Measurements from ENCODE around the gene CDC42EP5. TPM values are rescaled to one million over a fixed set of nuclear protein-coding genes. Genes with fewer than 3 reads are reported as not detected.

The CDC42EP5 gene
- total RNA-seq, 2 experiments from 2014 or later = not detected

DNA sequence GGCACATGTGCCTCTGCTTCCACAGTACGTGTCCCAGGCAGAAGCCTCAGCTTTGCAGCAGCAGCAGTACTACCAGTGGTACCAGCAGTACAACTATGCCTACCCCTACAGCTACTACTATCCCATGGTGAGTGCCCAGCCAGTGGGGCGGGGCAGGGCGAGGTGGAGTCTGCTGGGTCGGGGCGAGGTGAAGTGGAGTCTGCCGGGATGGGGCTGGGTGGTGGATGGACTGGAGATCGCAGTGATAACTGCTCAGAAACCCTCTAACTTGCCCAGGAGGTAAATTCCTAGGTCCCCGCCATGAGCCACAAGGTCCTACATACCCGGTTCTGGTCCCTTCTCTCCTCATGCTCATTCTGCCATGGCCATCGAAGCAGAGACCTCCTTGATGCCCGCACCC is 20.5 kb downstream of the CDC42EP5 start:
- Histone ChIP-seq H3K9me2 (ENCODE audit: insufficient read depth, low read length) (no peaks in the 10 kb centered on the region), H2AFZ (ENCODE audit: low read length) (no peak overlapping the region), H3K27ac (ENCODE audit: low read depth, low read length, poor library complexity, severe bottlenecking) (no peak overlapping the region), H3K4me1 (ENCODE audit: insufficient read depth, low read length, poor library complexity, severe bottlenecking) (peaks cover 16% of the 10 kb centered on the region), H3K36me3 (ENCODE audit: insufficient read depth, low read length) (peaks cover 75% of the 10 kb centered on the region), H3K9me3 (ENCODE audit: low read length) (no peaks in the 10 kb centered on the region), H3K4me3 (ENCODE audit: low read depth, low read length, poor library complexity, severe bottlenecking) (no peak overlapping the region), H3K79me2 (ENCODE audit: insufficient read depth, low read depth, low read length) (peaks cover 39% of the 10 kb centered on the region), H3K4me2 (ENCODE audit: low read length) (no peak overlapping the region), H4K20me1 (ENCODE audit: insufficient read depth, low read length) (peaks cover 22% of the 10 kb centered on the region)
- no peak for DNase-seq (ENCODE audit: low spot score)
- TF ChIP-seq EZH2phosphoT487 (IDR thresholded peaks at IDR 0.05; ENCODE audit: borderline replicate concordance, low read depth, low read length) = no peak
- TF ChIP-seq, protein P1, sequence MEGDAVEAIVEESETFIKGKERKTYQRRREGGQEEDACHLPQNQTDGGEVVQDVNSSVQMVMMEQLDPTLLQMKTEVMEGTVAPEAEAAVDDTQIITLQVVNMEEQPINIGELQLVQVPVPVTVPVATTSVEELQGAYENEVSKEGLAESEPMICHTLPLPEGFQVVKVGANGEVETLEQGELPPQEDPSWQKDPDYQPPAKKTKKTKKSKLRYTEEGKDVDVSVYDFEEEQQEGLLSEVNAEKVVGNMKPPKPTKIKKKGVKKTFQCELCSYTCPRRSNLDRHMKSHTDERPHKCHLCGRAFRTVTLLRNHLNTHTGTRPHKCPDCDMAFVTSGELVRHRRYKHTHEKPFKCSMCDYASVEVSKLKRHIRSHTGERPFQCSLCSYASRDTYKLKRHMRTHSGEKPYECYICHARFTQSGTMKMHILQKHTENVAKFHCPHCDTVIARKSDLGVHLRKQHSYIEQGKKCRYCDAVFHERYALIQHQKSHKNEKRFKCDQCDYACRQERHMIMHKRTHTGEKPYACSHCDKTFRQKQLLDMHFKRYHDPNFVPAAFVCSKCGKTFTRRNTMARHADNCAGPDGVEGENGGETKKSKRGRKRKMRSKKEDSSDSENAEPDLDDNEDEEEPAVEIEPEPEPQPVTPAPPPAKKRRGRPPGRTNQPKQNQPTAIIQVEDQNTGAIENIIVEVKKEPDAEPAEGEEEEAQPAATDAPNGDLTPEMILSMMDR (conservative IDR thresholded peaks at IDR 0.05; ENCODE audit: low read length) = no peak
- CTCF ChIA-PET (ENCODE audit: unreplicated experiment) = no interaction called here
- intact Hi-C loops (cut with micrococcal nuclease; ENCODE audit: unreplicated experiment) = no loop called here
- POLR2A ChIA-PET = no interaction called here
- no TSS peak for BruUV-seq (replicated peaks)

DNA sequence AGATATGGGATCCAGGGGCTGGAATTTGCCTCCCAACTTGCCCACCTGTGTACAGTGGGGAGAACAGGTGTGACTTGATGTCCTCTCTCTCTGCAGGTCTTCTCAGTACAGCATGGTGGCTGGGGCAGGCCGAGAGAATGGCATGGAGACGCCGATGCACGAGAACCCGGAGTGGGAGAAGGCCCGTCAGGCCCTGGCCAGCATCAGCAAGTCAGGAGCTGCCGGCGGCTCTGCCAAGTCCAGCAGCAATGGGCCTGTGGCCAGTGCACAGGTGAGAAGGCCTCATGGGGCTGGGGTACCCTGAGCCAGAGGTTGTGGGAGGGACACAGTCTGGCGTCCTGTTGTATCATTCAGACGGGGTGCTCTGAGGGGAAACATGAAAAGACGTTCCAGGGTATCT is 21.1 kb downstream of the CDC42EP5 start:
- peaks cover 46% of the 10 kb centered on the region for H3K79me2 ChIP-seq (ENCODE audit: insufficient read depth, low read depth, low read length)
- ChIA-PET POLR2A (no interaction called here), CTCF (ENCODE audit: unreplicated experiment) (no interaction called here)
- no peaks in the 10 kb centered on the region for H3K9me3 ChIP-seq (ENCODE audit: low read length)
- TF ChIP-seq EZH2phosphoT487 (IDR thresholded peaks at IDR 0.05; ENCODE audit: borderline replicate concordance, low read depth, low read length) = no peak
- TF ChIP-seq, protein P1 (conservative IDR thresholded peaks at IDR 0.05; ENCODE audit: low read length) = no peak
- DNase-seq (ENCODE audit: low spot score) = no peak
- no peak overlapping the region for H3K4me2 ChIP-seq (ENCODE audit: low read length)
- H3K27ac ChIP-seq (ENCODE audit: low read depth, low read length, poor library complexity, severe bottlenecking) = no peak overlapping the region
- BruUV-seq (replicated peaks) = no TSS peak
- H4K20me1 ChIP-seq (ENCODE audit: insufficient read depth, low read length) = peaks cover 25% of the 10 kb centered on the region
- no peaks in the 10 kb centered on the region for H3K9me2 ChIP-seq (ENCODE audit: insufficient read depth, low read length)
- H3K4me3 ChIP-seq (ENCODE audit: low read depth, low read length, poor library complexity, severe bottlenecking) = no peak overlapping the region
- intact Hi-C loops (cut with micrococcal nuclease; ENCODE audit: unreplicated experiment) = no loop called here
- H3K4me1 ChIP-seq (ENCODE audit: insufficient read depth, low read length, poor library complexity, severe bottlenecking) = peaks cover 22% of the 10 kb centered on the region
- H2AFZ ChIP-seq (ENCODE audit: low read length) = no peak overlapping the region
- H3K36me3 ChIP-seq (ENCODE audit: insufficient read depth, low read length) = peaks cover 72% of the 10 kb centered on the region

GRCh38 chr19:54451331-54451871 is 21.7 kb downstream of the CDC42EP5 start:
- no peak overlapping the region for H2AFZ ChIP-seq (ENCODE audit: low read length)
- peak overlapping the region; percentile 87 for H3K4me2 ChIP-seq (ENCODE audit: low read length)
- no TSS peak for BruUV-seq (replicated peaks)
- H3K9me2 ChIP-seq (ENCODE audit: insufficient read depth, low read length) = no peaks in the 10 kb centered on the region
- TF ChIP-seq EZH2phosphoT487 (IDR thresholded peaks at IDR 0.05; ENCODE audit: borderline replicate concordance, low read depth, low read length) = no peak
- TF ChIP-seq, protein P1 (conservative IDR thresholded peaks at IDR 0.05; ENCODE audit: low read length) = no peak
- DNase-seq (ENCODE audit: low spot score) = no peak
- peaks cover 26% of the 10 kb centered on the region for H3K4me1 ChIP-seq (ENCODE audit: insufficient read depth, low read length, poor library complexity, severe bottlenecking)
- POLR2A ChIA-PET = no interaction called here
- CTCF ChIA-PET (ENCODE audit: unreplicated experiment) = no interaction called here
- peaks cover 51% of the 10 kb centered on the region for H3K79me2 ChIP-seq (ENCODE audit: insufficient read depth, low read depth, low read length)
- H3K4me3 ChIP-seq (ENCODE audit: low read depth, low read length, poor library complexity, severe bottlenecking) = peak overlapping the region; percentile 98
- no peak overlapping the region for H3K27ac ChIP-seq (ENCODE audit: low read depth, low read length, poor library complexity, severe bottlenecking)
- H3K9me3 ChIP-seq (ENCODE audit: low read length) = no peaks in the 10 kb centered on the region
- intact Hi-C loops (cut with micrococcal nuclease; ENCODE audit: unreplicated experiment) = no loop called here
- H4K20me1 ChIP-seq (ENCODE audit: insufficient read depth, low read length) = peaks cover 28% of the 10 kb centered on the region
- peaks cover 72% of the 10 kb centered on the region for H3K36me3 ChIP-seq (ENCODE audit: insufficient read depth, low read length)

All from OCI-LY7 (cell line).